ENCODE results near the gene HSD17B11. TPM values are rescaled to one million over a fixed set of nuclear protein-coding genes. Genes with fewer than 3 reads are reported as not detected.
"Not testable (repeated sequence)": the region's sequence is repeated elsewhere in the genome, so short reads cannot be mapped to it uniquely, and the experiment has no call there.

HSD17B11 gene
- total RNA-seq, 1 donor from 2014 or later = 30.8 TPM

DNA sequence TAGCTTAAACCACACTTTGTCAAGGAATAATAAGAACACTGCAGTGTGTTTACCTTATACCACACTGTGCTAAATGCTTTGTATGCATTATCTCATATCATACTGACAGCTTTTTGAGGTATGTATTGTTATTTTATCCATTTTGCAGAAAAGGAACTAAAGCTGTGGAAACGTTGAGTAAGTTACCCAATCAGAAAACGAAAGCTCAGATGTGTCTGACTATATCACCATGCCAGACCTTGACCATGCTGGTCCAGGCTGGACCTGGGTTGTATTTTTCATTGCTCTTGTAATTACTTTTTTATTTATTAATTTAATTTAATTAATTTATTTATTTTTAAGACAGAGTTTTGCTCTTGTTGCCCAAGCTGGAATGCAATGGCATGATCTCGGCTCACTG is 2.1 kb downstream of the HSD17B11 start:
- Histone ChIP-seq H4K20me1 (ENCODE audit: low read depth) (no peaks in the 10 kb centered on the region), H3K4me3 (no peak overlapping the region), H3K9me3 (ENCODE audit: low read depth) (peaks cover 6% of the 10 kb centered on the region), H3K4me1 (no peaks in the 10 kb centered on the region), H3K9ac (no peak overlapping the region), H2AFZ (replicated peaks) (no peak overlapping the region), H3K36me3 (peaks cover 3% of the 10 kb centered on the region), H3F3A (ENCODE audit: low read depth) (peaks cover 11% of the 10 kb centered on the region), H3K27ac (no peak overlapping the region), H3K27me3 (peaks cover 13% of the 10 kb centered on the region), H3K79me2 (ENCODE audit: low read depth) (peaks cover 23% of the 10 kb centered on the region), H3K4me2 (no peak overlapping the region)
- Mint-ChIP-seq H3K4me3 (no peak overlapping the region), H3K9me3 (peaks cover 19% of the 10 kb centered on the region), H3K36me3 (peaks cover 26% of the 10 kb centered on the region), H3K27ac (no peak overlapping the region), H3K27me3 (ENCODE audit: insufficient read depth, low read depth) (peaks cover 7% of the 10 kb centered on the region), H3K4me1 (peaks cover 17% of the 10 kb centered on the region)
- DNase-seq (ENCODE audit: low spot score) = no peak
- TF ChIP-seq, protein P1, sequence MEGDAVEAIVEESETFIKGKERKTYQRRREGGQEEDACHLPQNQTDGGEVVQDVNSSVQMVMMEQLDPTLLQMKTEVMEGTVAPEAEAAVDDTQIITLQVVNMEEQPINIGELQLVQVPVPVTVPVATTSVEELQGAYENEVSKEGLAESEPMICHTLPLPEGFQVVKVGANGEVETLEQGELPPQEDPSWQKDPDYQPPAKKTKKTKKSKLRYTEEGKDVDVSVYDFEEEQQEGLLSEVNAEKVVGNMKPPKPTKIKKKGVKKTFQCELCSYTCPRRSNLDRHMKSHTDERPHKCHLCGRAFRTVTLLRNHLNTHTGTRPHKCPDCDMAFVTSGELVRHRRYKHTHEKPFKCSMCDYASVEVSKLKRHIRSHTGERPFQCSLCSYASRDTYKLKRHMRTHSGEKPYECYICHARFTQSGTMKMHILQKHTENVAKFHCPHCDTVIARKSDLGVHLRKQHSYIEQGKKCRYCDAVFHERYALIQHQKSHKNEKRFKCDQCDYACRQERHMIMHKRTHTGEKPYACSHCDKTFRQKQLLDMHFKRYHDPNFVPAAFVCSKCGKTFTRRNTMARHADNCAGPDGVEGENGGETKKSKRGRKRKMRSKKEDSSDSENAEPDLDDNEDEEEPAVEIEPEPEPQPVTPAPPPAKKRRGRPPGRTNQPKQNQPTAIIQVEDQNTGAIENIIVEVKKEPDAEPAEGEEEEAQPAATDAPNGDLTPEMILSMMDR (IDR thresholded peaks at IDR 0.05) = no peak
- no peak for TF ChIP-seq EZH2phosphoT487 (IDR thresholded peaks at IDR 0.05)
- no peak for TF ChIP-seq EZH2 (IDR thresholded peaks at IDR 0.05)

DNA sequence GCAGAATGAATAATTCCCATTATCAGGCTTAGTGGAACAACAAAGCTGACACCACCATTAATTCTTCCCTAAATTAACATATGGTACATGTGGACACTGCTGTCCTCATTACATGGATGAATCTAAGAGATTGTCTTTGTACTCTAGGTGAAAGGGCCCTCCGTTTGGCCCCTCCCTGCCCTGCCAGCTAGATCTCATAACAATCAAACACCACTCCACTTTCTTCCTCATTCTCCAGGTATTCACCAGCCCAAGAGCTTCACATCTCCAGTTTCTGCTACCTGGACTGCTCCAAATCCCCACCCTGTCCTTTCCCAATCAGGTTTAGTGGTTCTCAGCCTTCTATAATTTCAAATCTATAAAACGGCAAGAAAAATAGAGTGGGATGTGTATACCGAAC is 3.8 kb downstream of the HSD17B11 start:
- H2AFZ ChIP-seq (replicated peaks) = no peak overlapping the region
- TF ChIP-seq, protein P1 (IDR thresholded peaks at IDR 0.05) = no peak
- no peak for TF ChIP-seq EZH2phosphoT487 (IDR thresholded peaks at IDR 0.05)
- no peak for TF ChIP-seq EZH2 (IDR thresholded peaks at IDR 0.05)
- no peak overlapping the region for H3K4me3 ChIP-seq
- Mint-ChIP-seq H3K4me3 (no peak overlapping the region), H3K27ac (no peak overlapping the region), H3K9me3 (peaks cover 27% of the 10 kb centered on the region), H3K27me3 (ENCODE audit: insufficient read depth, low read depth) (peaks cover 7% of the 10 kb centered on the region), H3K36me3 (peaks cover 36% of the 10 kb centered on the region), H3K4me1 (peaks cover 17% of the 10 kb centered on the region)
- no peak overlapping the region for H3K9ac ChIP-seq
- DNase-seq (ENCODE audit: low spot score) = no peak
- H3K9me3 ChIP-seq (ENCODE audit: low read depth) = peaks cover 6% of the 10 kb centered on the region
- H3K4me1 ChIP-seq = no peaks in the 10 kb centered on the region
- H3F3A ChIP-seq (ENCODE audit: low read depth) = peaks cover 11% of the 10 kb centered on the region
- H3K36me3 ChIP-seq = peaks cover 3% of the 10 kb centered on the region
- no peak overlapping the region for H3K27ac ChIP-seq
- peaks cover 23% of the 10 kb centered on the region for H3K79me2 ChIP-seq (ENCODE audit: low read depth)
- no peaks in the 10 kb centered on the region for H4K20me1 ChIP-seq (ENCODE audit: low read depth)
- peaks cover 7% of the 10 kb centered on the region for H3K27me3 ChIP-seq
- no peak overlapping the region for H3K4me2 ChIP-seq

DNA sequence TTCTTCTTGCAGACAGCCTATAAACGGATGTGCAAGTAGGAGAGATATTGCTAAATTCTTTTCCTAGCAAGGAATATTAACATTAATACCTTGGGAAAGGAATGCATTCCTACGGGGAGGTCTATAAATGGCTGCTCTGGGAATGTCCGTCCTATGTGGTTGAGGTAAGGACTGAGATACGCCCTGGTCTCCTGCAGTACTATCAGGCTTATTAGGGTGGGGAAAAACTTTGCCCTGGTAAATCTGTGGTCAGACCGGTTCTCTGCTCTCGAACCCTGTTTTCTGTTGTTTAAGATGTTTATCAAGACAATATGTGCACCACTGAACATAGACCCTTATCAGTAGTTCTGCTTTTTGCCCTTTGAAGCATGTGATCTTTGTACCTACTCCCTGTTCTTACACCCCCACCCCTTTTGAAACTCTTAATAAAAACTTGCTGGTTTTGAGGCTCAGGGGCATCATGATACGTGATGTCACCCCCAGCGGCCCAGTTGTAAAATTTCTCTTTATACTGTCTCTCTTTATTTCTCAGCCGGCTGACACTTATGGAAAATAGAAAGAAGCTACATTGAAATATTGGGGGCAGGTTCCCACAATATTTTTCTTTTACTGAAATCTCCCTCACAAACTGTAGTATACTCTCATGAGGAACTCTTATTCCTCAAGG is 6.4 kb downstream of the HSD17B11 start:
- not testable (repeated sequence) for H3K4me1 Mint-ChIP-seq; H2AFZ ChIP-seq (replicated peaks); H3K9ac ChIP-seq; H3K4me2 ChIP-seq; H3K36me3 ChIP-seq; H3K9me3 ChIP-seq (ENCODE audit: low read depth); H3K27ac Mint-ChIP-seq; H3K4me3 ChIP-seq; DNase-seq (ENCODE audit: low spot score); H3K27me3 Mint-ChIP-seq (ENCODE audit: insufficient read depth, low read depth); H3K27me3 ChIP-seq; H4K20me1 ChIP-seq (ENCODE audit: low read depth); H3K27ac ChIP-seq; H3K4me1 ChIP-seq; H3K4me3 Mint-ChIP-seq; H3F3A ChIP-seq (ENCODE audit: low read depth)
- peaks cover 42% of the 10 kb centered on the region for H3K36me3 Mint-ChIP-seq
- H3K9me3 Mint-ChIP-seq = peaks cover 27% of the 10 kb centered on the region
- H3K79me2 ChIP-seq (ENCODE audit: low read depth) = peaks cover 12% of the 10 kb centered on the region

DNA sequence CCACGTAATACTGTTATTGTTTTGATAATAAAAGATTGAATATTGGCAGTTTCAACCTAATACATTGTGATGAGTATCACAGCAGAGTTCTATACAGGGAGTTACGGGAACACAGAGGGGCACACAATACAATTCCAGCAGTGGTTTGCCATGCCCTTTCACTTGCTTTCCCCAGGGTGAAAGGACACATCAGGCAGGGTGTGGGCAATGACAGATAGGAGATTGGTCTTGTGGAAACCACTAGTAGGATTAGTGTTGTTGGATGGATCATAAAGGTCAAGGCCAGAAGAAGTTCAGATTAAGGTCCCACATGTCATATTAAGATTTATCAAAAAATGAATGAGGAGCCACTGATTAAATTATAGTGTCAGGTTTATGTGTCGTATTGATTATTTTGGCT is 8.1 kb downstream of the HSD17B11 start:
- peaks cover 6% of the 10 kb centered on the region for H3K9me3 ChIP-seq (ENCODE audit: low read depth)
- no peaks in the 10 kb centered on the region for H4K20me1 ChIP-seq (ENCODE audit: low read depth)
- peaks cover 35% of the 10 kb centered on the region for H3K36me3 Mint-ChIP-seq
- H3K4me1 ChIP-seq = no peaks in the 10 kb centered on the region
- peaks cover 3% of the 10 kb centered on the region for H3K27me3 Mint-ChIP-seq (ENCODE audit: insufficient read depth, low read depth)
- no peak overlapping the region for H3K9ac ChIP-seq
- H3K27ac Mint-ChIP-seq = no peak overlapping the region
- H3K36me3 ChIP-seq = no peaks in the 10 kb centered on the region
- H3F3A ChIP-seq (ENCODE audit: low read depth) = no peaks in the 10 kb centered on the region
- TF ChIP-seq, protein P1 (IDR thresholded peaks at IDR 0.05) = no peak
- TF ChIP-seq EZH2 (IDR thresholded peaks at IDR 0.05) (no peak), EZH2phosphoT487 (IDR thresholded peaks at IDR 0.05) (no peak)
- no peaks in the 10 kb centered on the region for H3K4me1 Mint-ChIP-seq
- no peak overlapping the region for H3K4me3 Mint-ChIP-seq
- peaks cover 22% of the 10 kb centered on the region for H3K9me3 Mint-ChIP-seq
- no peak overlapping the region for H3K4me2 ChIP-seq
- no peaks in the 10 kb centered on the region for H3K27me3 ChIP-seq
- DNase-seq (ENCODE audit: low spot score) = no peak
- no peak overlapping the region for H2AFZ ChIP-seq (replicated peaks)
- no peaks in the 10 kb centered on the region for H3K79me2 ChIP-seq (ENCODE audit: low read depth)
- no peak overlapping the region for H3K4me3 ChIP-seq
- no peak overlapping the region for H3K27ac ChIP-seq
